Uterus (tissue), 2 donors: ENCODE data around the gene ZSCAN12.

Experiments
- POLR2A ChIP-seq, 2 donors: fragments of 450-650 bp; IDR thresholded peaks; one replicate each; pipeline ENCODE4 v1.6.1; 2016; ENCODE audit warnings: antibody characterized with exemption in 2 of 2, mild to moderate bottlenecking in 1 of 2, moderate library complexity in 1 of 2
- TF ChIP-seq, protein P1 (sequence below), 4 experiments: fragments of 200-600 bp in 2 of 4; fragments of 450-650 bp in 2 of 4; sonication (generic) in 2 of 4; IDR thresholded peaks; one replicate each; pipeline ENCODE4 v1.5.1; 2016 to 2019; ENCODE audit warnings: antibody characterized with exemption in 4 of 4, mild to moderate bottlenecking in 2 of 4, moderate library complexity in 1 of 4

DNA sequence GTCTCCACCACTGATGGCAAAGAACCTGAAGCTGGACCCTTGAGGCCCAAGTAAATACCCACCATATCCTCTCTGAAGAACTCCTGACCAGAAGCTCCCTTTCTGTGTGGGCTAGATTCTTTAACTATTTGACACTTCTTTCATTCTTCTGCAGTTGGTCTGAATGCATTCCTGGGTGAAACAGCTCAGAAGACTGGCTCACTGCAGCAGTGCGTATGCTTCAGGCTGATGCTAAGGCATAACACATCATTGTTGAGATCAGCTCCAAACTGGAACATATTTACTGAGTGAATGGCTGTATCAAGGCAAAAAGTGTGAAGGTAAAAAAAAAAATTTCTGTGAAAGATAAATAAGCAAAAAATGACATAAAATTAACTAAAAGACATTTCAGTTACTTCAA lies 24.0 kb upstream of the ZSCAN12 start:
- TF ChIP-seq, protein P1, sequence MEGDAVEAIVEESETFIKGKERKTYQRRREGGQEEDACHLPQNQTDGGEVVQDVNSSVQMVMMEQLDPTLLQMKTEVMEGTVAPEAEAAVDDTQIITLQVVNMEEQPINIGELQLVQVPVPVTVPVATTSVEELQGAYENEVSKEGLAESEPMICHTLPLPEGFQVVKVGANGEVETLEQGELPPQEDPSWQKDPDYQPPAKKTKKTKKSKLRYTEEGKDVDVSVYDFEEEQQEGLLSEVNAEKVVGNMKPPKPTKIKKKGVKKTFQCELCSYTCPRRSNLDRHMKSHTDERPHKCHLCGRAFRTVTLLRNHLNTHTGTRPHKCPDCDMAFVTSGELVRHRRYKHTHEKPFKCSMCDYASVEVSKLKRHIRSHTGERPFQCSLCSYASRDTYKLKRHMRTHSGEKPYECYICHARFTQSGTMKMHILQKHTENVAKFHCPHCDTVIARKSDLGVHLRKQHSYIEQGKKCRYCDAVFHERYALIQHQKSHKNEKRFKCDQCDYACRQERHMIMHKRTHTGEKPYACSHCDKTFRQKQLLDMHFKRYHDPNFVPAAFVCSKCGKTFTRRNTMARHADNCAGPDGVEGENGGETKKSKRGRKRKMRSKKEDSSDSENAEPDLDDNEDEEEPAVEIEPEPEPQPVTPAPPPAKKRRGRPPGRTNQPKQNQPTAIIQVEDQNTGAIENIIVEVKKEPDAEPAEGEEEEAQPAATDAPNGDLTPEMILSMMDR (IDR thresholded peaks at IDR 0.05) = no peak
- TF ChIP-seq POLR2A (IDR thresholded peaks at IDR 0.05) = no peak
